ENCODE data around the gene MTIF3.

DNA sequence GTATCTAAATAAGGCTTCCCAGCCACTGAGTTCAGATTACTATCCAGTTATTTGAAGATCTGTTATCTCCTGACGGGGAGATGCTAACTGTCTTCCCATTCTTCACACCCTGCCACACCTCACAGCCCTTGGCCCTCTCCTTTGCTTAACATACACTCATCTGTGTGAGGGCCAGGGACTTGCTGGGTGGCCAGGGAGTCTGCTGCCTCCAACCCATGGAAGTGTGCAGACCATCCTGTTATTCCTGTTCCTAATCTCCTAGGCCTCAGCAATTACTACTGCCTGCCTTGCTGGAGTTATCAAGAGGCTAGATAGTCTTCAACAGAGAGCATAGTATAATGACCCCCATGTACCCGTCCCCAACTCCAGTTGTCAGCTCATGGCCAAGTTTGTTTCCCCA is 62.1 kb downstream of the MTIF3 start:
- no peak for TF ChIP-seq POLR2AphosphoS5 (IDR thresholded peaks at IDR 0.05)
- TF ChIP-seq, protein P1, sequence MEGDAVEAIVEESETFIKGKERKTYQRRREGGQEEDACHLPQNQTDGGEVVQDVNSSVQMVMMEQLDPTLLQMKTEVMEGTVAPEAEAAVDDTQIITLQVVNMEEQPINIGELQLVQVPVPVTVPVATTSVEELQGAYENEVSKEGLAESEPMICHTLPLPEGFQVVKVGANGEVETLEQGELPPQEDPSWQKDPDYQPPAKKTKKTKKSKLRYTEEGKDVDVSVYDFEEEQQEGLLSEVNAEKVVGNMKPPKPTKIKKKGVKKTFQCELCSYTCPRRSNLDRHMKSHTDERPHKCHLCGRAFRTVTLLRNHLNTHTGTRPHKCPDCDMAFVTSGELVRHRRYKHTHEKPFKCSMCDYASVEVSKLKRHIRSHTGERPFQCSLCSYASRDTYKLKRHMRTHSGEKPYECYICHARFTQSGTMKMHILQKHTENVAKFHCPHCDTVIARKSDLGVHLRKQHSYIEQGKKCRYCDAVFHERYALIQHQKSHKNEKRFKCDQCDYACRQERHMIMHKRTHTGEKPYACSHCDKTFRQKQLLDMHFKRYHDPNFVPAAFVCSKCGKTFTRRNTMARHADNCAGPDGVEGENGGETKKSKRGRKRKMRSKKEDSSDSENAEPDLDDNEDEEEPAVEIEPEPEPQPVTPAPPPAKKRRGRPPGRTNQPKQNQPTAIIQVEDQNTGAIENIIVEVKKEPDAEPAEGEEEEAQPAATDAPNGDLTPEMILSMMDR (IDR thresholded peaks at IDR 0.05), result no peak
- no peak for TF ChIP-seq POLR2A (IDR thresholded peaks at IDR 0.05)
- no peak for TF ChIP-seq EP300 (IDR thresholded peaks at IDR 0.05)
